Measurements from ENCODE around the gene STN1. TPM values are rescaled to one million over a fixed set of nuclear protein-coding genes. Genes with fewer than 3 reads are reported as not detected.
A peak's percentile ranks its signal among the peaks of the same experiment; 100 is the strongest.

STN1 gene
- total RNA-seq, 1 donor from 2014 or later, result 42.3 TPM

DNA sequence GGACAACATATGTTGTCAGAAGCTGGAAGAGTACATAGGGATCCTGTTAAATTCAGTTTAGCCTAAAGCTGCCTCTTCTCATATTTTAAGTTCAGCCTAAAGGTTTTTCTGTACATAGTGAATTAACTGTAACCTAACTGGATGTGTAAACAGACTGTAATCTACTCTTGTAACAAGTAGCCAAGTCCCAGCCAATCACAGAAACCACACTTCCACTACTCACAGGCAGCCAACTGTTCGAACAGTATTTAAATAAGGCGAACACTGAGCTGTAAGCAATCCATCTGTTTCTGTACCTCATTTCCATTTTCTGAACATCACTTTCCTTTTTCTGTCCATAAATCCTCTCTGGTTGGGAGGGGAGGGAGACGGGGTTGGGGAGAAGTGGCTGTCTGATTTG lies 15.0 kb upstream of the STN1 start:
- DNase-seq, result no peak
- no peak overlapping the region for H3K27ac ChIP-seq
- ATAC-seq, result peak; percentile 27

DNA sequence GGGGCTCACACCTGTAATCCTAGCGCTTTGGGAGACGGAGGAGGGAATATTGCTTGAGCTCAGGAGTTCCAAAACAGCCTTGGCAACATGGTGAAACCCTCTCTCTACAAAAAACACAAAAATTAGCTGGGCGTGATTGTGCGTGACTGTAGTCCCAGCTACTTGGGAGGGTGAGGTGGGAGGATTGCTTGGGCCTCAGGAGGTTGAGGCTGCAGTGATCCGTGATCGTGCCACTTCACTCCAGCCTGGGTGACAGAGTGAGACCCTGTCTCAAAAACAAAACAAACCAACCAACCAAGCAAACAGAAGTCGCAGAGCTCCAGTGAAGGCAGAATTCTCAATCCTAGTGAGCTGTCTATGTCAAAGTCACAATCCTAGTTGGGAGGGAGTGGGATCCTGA lies 14.3 kb upstream of the STN1 start:
- Histone ChIP-seq H3K9me3 (no peaks in the 10 kb centered on the region), H3K27me3 (no peaks in the 10 kb centered on the region), H3K27ac (no peak overlapping the region), H3K36me3 (no peaks in the 10 kb centered on the region), H3K4me3 (no peak overlapping the region), H3K4me1 (no peaks in the 10 kb centered on the region)
- intact Hi-C loops (cut with DNase I), result no loop called here
- ATAC-seq, result no peak
- DNase-seq, result no peak
- TF ChIP-seq, protein P1, sequence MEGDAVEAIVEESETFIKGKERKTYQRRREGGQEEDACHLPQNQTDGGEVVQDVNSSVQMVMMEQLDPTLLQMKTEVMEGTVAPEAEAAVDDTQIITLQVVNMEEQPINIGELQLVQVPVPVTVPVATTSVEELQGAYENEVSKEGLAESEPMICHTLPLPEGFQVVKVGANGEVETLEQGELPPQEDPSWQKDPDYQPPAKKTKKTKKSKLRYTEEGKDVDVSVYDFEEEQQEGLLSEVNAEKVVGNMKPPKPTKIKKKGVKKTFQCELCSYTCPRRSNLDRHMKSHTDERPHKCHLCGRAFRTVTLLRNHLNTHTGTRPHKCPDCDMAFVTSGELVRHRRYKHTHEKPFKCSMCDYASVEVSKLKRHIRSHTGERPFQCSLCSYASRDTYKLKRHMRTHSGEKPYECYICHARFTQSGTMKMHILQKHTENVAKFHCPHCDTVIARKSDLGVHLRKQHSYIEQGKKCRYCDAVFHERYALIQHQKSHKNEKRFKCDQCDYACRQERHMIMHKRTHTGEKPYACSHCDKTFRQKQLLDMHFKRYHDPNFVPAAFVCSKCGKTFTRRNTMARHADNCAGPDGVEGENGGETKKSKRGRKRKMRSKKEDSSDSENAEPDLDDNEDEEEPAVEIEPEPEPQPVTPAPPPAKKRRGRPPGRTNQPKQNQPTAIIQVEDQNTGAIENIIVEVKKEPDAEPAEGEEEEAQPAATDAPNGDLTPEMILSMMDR (IDR thresholded peaks at IDR 0.05), result no peak

More for the DNA sequence above, 15.0 kb upstream of the STN1 start:
- TF ChIP-seq, protein P1 (IDR thresholded peaks at IDR 0.05), result no peak
- H3K4me3 ChIP-seq, result no peak overlapping the region
- no peaks in the 10 kb centered on the region for H3K36me3 ChIP-seq
- intact Hi-C loops (cut with DNase I), result no loop called here
- H3K9me3 ChIP-seq, result no peaks in the 10 kb centered on the region
- no peaks in the 10 kb centered on the region for H3K27me3 ChIP-seq
- no peaks in the 10 kb centered on the region for H3K4me1 ChIP-seq

DNA sequence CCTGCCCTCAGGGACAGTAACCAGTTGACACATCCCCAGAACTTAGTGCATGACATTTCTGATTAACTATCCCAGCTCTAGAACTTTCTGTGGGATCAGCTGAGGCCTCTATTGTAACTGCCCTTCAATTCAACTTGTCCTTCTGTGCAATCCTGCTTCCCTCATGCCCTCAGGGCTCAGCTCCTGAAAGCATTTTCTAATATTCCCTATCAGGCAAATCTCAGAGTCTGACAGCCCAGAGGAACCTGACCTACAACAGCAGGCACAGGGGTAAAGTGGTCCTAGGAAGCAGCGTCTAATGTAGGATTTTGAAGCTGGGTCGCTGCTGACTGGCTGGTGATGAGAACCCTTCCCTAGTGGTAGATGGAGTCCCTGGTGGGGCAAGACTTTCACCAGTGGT lies 13.6 kb upstream of the STN1 start:
- H3K4me3 ChIP-seq, result no peak overlapping the region

DNA sequence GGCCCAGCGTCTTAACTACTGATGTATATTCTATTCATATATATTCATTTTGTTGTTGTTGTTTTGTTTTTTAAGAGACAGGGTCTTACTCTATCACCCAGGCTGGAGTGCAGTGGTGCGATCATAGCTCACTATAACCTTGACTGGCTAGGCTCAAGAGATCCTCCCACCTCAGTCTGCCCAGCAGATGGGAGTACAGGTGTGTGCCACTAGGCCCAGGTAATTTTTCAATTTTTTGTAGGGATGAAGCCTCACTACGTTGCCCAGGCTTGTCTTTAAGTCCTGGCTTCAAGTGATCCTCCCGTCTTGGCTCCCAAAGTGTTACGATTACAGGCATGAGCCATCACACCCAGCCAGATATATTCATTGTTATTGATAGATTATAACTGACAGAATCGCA lies 12.9 kb upstream of the STN1 start:
- DNase-seq (no peak), ATAC-seq (no peak)
- H3K36me3 ChIP-seq, result no peaks in the 10 kb centered on the region
- no peaks in the 10 kb centered on the region for H3K9me3 ChIP-seq
- H3K4me1 ChIP-seq, result no peaks in the 10 kb centered on the region
- H3K4me3 ChIP-seq, result no peak overlapping the region
- TF ChIP-seq, protein P1 (IDR thresholded peaks at IDR 0.05), result no peak
- no peaks in the 10 kb centered on the region for H3K27me3 ChIP-seq
- H3K27ac ChIP-seq, result no peak overlapping the region
- intact Hi-C loops (cut with DNase I), result no loop called here

More for the DNA sequence above, 13.6 kb upstream of the STN1 start:
- H3K4me1 ChIP-seq, result no peaks in the 10 kb centered on the region
- H3K27me3 ChIP-seq, result no peaks in the 10 kb centered on the region
- TF ChIP-seq, protein P1 (IDR thresholded peaks at IDR 0.05), result no peak
- H3K9me3 ChIP-seq, result no peaks in the 10 kb centered on the region
- H3K27ac ChIP-seq, result no peak overlapping the region
- intact Hi-C loops (cut with DNase I), result no loop called here
- DNase-seq (no peak), ATAC-seq (no peak)
- H3K36me3 ChIP-seq, result no peaks in the 10 kb centered on the region

DNA sequence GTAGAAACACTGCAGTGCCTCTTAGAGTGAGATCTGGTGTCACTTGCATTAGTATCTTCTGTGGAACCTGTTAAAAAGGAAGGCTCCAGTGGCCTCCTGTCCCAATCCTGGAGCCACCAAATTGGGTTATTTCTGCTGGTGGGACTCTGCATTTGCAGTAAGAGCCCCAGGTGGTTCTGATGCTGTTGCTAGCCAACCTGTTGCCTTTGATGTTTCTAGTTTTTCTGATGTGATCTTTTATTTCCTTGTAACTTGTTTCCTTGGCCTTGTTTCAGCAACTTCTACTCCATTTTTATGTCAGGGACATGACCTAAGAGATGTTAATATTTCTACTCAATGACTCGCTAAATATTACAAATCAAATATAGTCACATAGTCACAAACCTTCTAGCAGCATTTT lies 12.5 kb upstream of the STN1 start:
- intact Hi-C loops (cut with DNase I), result no loop called here
- TF ChIP-seq, protein P1 (IDR thresholded peaks at IDR 0.05), result no peak
- Histone ChIP-seq H3K9me3 (no peaks in the 10 kb centered on the region), H3K36me3 (no peaks in the 10 kb centered on the region), H3K4me1 (no peaks in the 10 kb centered on the region), H3K27me3 (no peaks in the 10 kb centered on the region), H3K4me3 (no peak overlapping the region), H3K27ac (no peak overlapping the region)
- no peak for DNase-seq
- ATAC-seq, result no peak

DNA sequence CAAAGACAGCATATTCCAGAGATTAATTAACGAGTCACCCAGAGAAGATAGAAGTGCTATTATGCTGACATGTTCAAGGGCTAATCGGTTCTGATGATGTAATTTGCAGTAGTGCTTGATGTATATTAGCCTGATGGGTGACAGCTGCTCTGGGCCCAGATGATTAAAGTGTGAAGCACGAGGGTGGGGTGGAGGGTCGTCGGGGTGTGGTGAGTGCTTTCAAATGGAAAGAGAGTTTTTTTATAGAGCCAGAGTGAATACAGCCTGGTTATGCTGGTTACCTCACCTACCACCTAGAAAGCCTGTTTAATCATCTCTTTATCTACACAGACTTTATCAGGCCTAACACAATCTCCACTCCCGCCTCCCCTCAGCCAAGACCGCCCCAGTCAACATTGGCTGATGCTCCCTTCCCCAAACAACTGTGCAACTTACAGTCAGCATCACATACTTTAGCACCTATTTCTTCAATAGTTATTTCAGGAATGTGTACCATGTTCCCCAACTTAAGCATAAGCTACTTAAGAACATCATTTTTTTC lies 11.5 kb upstream of the STN1 start:
- no peaks in the 10 kb centered on the region for H3K27me3 ChIP-seq
- H3K4me1 ChIP-seq, result no peaks in the 10 kb centered on the region
- TF ChIP-seq, protein P1 (IDR thresholded peaks at IDR 0.05), result no peak
- no peaks in the 10 kb centered on the region for H3K9me3 ChIP-seq
- H3K27ac ChIP-seq, result no peak overlapping the region
- intact Hi-C loops (cut with DNase I), result no loop called here
- H3K36me3 ChIP-seq, result no peaks in the 10 kb centered on the region
- ATAC-seq (no peak), DNase-seq (no peak)
- no peak overlapping the region for H3K4me3 ChIP-seq

Measured in upper lobe of right lung (tissue), 1 donor.